GM12878 (cell line): ENCODE data around the gene C5orf15. TPM values are rescaled to one million over a fixed set of nuclear protein-coding genes. Genes with fewer than 3 reads are reported as not detected.
A peak's percentile ranks its signal among the peaks of the same experiment; 100 is the strongest.

ENCODE experiments used
- ATAC-seq: fragments of 200-7000 bp; cut with Tn5 transposase; 3 replicates; pipeline ENCODE4 v1.9.1; 2020; ENCODE audit warnings: mild to moderate bottlenecking, moderate library complexity
- BruUV-seq: library from RNA; stranded (reverse); fragments of 400-500 nt; replicated peaks from 2 replicates; lab custom pipeline; 2021; lab: Mats Ljungman, UMichigan
- CTCF ChIA-PET: fragments of 300-600 bp; sonication (Branson Sonifier 250); formaldehyde crosslinking; extraction: SDS; loops from one replicate; lab custom pipeline; 2021; ENCODE audit warnings: inconsistent platforms; lab: Yijun Ruan, JAX
- POLR2A ChIA-PET: fragments of 350-600 bp; formaldehyde crosslinking; extraction: SDS; loops from one replicate; lab custom pipeline; 2021; ENCODE audit warnings: inconsistent platforms; lab: Charles Lee
- RAD21 ChIA-PET: fragments of 300-600 bp; sonication (Branson Sonifier 250); formaldehyde crosslinking; loops from one replicate; lab custom pipeline; 2023; ENCODE audit warnings: antibody characterized with exemption; ENCODE audit not compliant: unreplicated experiment; lab: Charles Lee
- SMC1A ChIA-PET: fragments of 300-600 bp; sonication (Branson Sonifier 250); formaldehyde crosslinking; loops from one replicate; lab custom pipeline; 2023; ENCODE audit not compliant: unreplicated experiment, uncharacterized antibody; lab: Charles Lee
- DNase-seq: peaks from one replicate; pipeline ENCODE4 v3.0.0-alpha.2; 2011; ENCODE audit warnings: low read depth, low spot score
- FAIRE-seq: peaks from 3 replicates; lab custom pipeline; 2011; peaks lifted over from hg19 to GRCh38; lab: Jason Lieb, UNC
- H2AFZ ChIP-seq: 2 replicates; pipeline ENCODE4 v1.6.0; 2011; ENCODE audit warnings: low read depth, low read length, control low read depth; ENCODE audit not compliant: control insufficient read depth
- H3K27ac ChIP-seq: 2 replicates; pipeline ENCODE4 v1.5.1; 2011; ENCODE audit warnings: control low read depth; ENCODE audit not compliant: control insufficient read depth, insufficient read depth
- H3K27me3 ChIP-seq, 2 experiments: replicated peaks in 1 of 2; 2 replicates each; pipeline versions ENCODE4 v1.6.0 to v1.6.1; 2011; ENCODE audit warnings: low read length in 1 of 2; ENCODE audit not compliant: control insufficient read depth in 2 of 2, insufficient read depth in 2 of 2
- H3K36me3 ChIP-seq, 2 experiments: 2 replicates each; pipeline ENCODE4 v1.5.1; 2011; ENCODE audit warnings: low read length in 1 of 2; ENCODE audit not compliant: control insufficient read depth in 2 of 2, insufficient read depth in 2 of 2
- H3K4me1 ChIP-seq: 2 replicates; pipeline ENCODE4 v1.6.1; 2011; ENCODE audit warnings: mild to moderate bottlenecking, low read length, moderate library complexity, mixed read lengths; ENCODE audit not compliant: control insufficient read depth, insufficient read depth
- H3K4me2 ChIP-seq: 2 replicates; pipeline ENCODE4 v1.6.0; 2011; ENCODE audit warnings: control low read depth; ENCODE audit not compliant: control insufficient read depth, insufficient read depth
- H3K4me3 ChIP-seq: fragments of 200-600 bp; sonication (generic); 2 replicates; pipeline ENCODE4 v1.5.1; 2016
- H3K79me2 ChIP-seq: 2 replicates; pipeline ENCODE4 v1.6.0; 2011; ENCODE audit warnings: low read length; ENCODE audit not compliant: control insufficient read depth, insufficient read depth
- H3K9ac ChIP-seq: 2 replicates; pipeline ENCODE4 v1.8.0; 2011; ENCODE audit warnings: low read length, control low read depth, mixed read lengths; ENCODE audit not compliant: control insufficient read depth, insufficient read depth
- H3K9me3 ChIP-seq: replicated peaks from 3 replicates; pipeline ENCODE4 v1.5.1; 2011; ENCODE audit warnings: mild to moderate bottlenecking, low read length; ENCODE audit not compliant: control insufficient read depth, insufficient read depth
- H4K20me1 ChIP-seq: 2 replicates; pipeline ENCODE4 v1.6.0; 2011; ENCODE audit not compliant: control insufficient read depth, insufficient read depth
- ESRRA ChIP-seq: IDR thresholded peaks from 2 replicates; pipeline ENCODE4 v1.6.1; 2012; ENCODE audit warnings: mild to moderate bottlenecking, low read length, improper control_type of control experiment
- KDM1A ChIP-seq: fragments of 200-600 bp; sonication (generic); IDR thresholded peaks from 2 replicates; pipeline ENCODE4 v1.6.1; 2016; ENCODE audit warnings: borderline replicate concordance
- MXI1 ChIP-seq: fragments of 150-350 bp; IDR thresholded peaks from 2 replicates; pipeline ENCODE4 v1.6.1; 2011; ENCODE audit warnings: low read depth, mild to moderate bottlenecking, inconsistent platforms, low read length, improper control_type of control experiment
- NFIC ChIP-seq: IDR thresholded peaks from 2 replicates; pipeline ENCODE4 v1.6.1; 2012; ENCODE audit warnings: low read depth, mild to moderate bottlenecking, inconsistent platforms, low read length, moderate library complexity
- SREBF1 ChIP-seq: IDR thresholded peaks from 2 replicates; pipeline ENCODE4 v1.6.1; 2012; ENCODE audit warnings: mild to moderate bottlenecking, low read length
- TARDBP ChIP-seq: IDR thresholded peaks from 2 replicates; pipeline ENCODE4 v1.6.1; 2016; ENCODE audit warnings: borderline replicate concordance
- ZNF217 ChIP-seq: fragments of 450-650 bp; IDR thresholded peaks from 2 replicates; pipeline ENCODE4 v1.6.1; 2017; ENCODE audit warnings: antibody characterized with exemption, mild to moderate bottlenecking
- WGBS: methylation state at CpG from one replicate; pipeline ENCODE4 v1.1.6; 2016; ENCODE audit warnings: low lambda C conversion rate; ENCODE audit not compliant: insufficient replicate concordance, insufficient coverage; ENCODE audit errors: missing lambda C conversion rate; 5-methylcytosine and 5-hydroxymethylcytosine counted together
- in situ Hi-C: fragments of 300-500 bp; cut with MboI; formaldehyde crosslinking; loops from 9 replicates; pipeline ENCODE4 v1.14.3; 2018; ENCODE audit warnings: mixed read lengths
- intact Hi-C: fragments of 100-400 bp; cut with micrococcal nuclease; formaldehyde crosslinking; loops from one replicate; pipeline ENCODE4 v1.14.2; 2022; ENCODE audit not compliant: unreplicated experiment
- polyA plus RNA-seq, 11 experiments: library from polyadenylated mRNA; depleted of rRNA in 4 of 11; unstranded in 6 of 11; stranded (reverse) in 5 of 11; fragments of >200 nt; fragmentation: Nextera tagmentation in 4 of 11; fragmentation: Illumina TruSeq in 1 of 11; extraction: Ambion mirVana in 4 of 11; extraction: Trizol in 1 of 11; gene quantifications; 1 replicate in 1 of 11; 2 replicates in 10 of 11; pipeline versions ENCODE4 v1.2.1 to v1.2.3, GENCODE V29; 2011 to 2016; ENCODE audit warnings: inconsistent platforms in 2 of 11, missing spikeins in 2 of 11, low read depth in 1 of 11
- total RNA-seq, 4 experiments: library from RNA; depleted of rRNA in 3 of 4; stranded (reverse); fragments of >200 nt in 3 of 4; fragmentation: Illumina TruSeq in 1 of 4; extraction: Trizol in 1 of 4; gene quantifications; 2 replicates each; pipeline versions ENCODE4 v1.2.1 to v1.2.3, GENCODE V29; 2013 to 2021
- TF ChIP-seq, protein P1 (sequence below): IDR thresholded peaks from 2 replicates; pipeline ENCODE4 v1.6.1; 2012; ENCODE audit warnings: low read depth, low read length, improper control_type of control experiment
- TF ChIP-seq, protein P2 (sequence below): fragments of 450-650 bp; IDR thresholded peaks from 2 replicates; pipeline ENCODE4 v1.6.1; 2017; ENCODE audit warnings: borderline replicate concordance
- TF ChIP-seq, protein P3 (sequence below): IDR thresholded peaks from 2 replicates; pipeline ENCODE4 v1.6.1; 2011; ENCODE audit warnings: borderline replicate concordance, low read depth, mild to moderate bottlenecking, moderate library complexity, low read length; ENCODE audit not compliant: insufficient read depth, poor library complexity, severe bottlenecking
- TF ChIP-seq, protein P4 (sequence below): IDR thresholded peaks from 2 replicates; pipeline ENCODE4 v1.6.1; 2012; ENCODE audit warnings: improper control_type of control experiment, low read depth, low read length; ENCODE audit not compliant: insufficient replicate concordance

C5orf15 gene
- total and polyA plus RNA-seq, 10 of the 15 experiments (the other 5 are each of a cell fraction or from before 2014, with no cell fraction given) = 21.7 to 69.6 (median 46.0) TPM

DNA sequence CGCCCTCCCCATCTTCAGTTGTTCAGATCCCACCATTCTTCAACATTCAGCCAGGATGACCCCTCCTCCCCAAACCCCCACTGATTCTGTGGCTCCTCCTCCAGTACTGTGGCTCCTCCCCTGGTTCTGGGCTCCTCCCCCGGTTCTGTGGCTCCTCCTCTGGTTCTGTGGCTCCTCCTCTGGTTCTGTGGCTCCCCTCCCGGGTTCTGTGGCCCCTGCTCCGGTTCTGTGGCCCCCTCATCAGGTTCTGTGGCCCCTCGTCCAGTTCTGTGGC, 32.8 kb downstream of the C5orf15 start:
- Histone ChIP-seq H3K79me2 (no peaks in the 10 kb centered on the region), H4K20me1 (no peaks in the 10 kb centered on the region), H2AFZ (peak overlapping the region; percentile 3), H3K36me3 (no peaks in the 10 kb centered on the region), H3K27ac (peak overlapping the region; percentile 28), H3K27me3 (no peaks in the 10 kb centered on the region), H3K9me3 (no peaks in the 10 kb centered on the region; the same call in 2 of the 3 replicates), H3K9ac (no peak overlapping the region), H3K4me1 (peaks cover 67% of the 10 kb centered on the region), H3K4me3 (no peak overlapping the region), H3K4me2 (peak overlapping the region; percentile 37; the same call in 1 of the 2 replicates)
- TF ChIP-seq NFIC = no peak
- no peak for TF ChIP-seq MXI1
- TF ChIP-seq ZNF217 = no peak
- TF ChIP-seq ESRRA = no peak
- TF ChIP-seq, protein P1, sequence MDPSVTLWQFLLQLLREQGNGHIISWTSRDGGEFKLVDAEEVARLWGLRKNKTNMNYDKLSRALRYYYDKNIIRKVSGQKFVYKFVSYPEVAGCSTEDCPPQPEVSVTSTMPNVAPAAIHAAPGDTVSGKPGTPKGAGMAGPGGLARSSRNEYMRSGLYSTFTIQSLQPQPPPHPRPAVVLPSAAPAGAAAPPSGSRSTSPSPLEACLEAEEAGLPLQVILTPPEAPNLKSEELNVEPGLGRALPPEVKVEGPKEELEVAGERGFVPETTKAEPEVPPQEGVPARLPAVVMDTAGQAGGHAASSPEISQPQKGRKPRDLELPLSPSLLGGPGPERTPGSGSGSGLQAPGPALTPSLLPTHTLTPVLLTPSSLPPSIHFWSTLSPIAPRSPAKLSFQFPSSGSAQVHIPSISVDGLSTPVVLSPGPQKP = no peak
- TF ChIP-seq, protein P2, sequence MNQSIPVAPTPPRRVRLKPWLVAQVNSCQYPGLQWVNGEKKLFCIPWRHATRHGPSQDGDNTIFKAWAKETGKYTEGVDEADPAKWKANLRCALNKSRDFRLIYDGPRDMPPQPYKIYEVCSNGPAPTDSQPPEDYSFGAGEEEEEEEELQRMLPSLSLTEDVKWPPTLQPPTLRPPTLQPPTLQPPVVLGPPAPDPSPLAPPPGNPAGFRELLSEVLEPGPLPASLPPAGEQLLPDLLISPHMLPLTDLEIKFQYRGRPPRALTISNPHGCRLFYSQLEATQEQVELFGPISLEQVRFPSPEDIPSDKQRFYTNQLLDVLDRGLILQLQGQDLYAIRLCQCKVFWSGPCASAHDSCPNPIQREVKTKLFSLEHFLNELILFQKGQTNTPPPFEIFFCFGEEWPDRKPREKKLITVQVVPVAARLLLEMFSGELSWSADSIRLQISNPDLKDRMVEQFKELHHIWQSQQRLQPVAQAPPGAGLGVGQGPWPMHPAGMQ = no peak
- no peak for TF ChIP-seq KDM1A
- no peak for TF ChIP-seq TARDBP
- TF ChIP-seq, protein P3, sequence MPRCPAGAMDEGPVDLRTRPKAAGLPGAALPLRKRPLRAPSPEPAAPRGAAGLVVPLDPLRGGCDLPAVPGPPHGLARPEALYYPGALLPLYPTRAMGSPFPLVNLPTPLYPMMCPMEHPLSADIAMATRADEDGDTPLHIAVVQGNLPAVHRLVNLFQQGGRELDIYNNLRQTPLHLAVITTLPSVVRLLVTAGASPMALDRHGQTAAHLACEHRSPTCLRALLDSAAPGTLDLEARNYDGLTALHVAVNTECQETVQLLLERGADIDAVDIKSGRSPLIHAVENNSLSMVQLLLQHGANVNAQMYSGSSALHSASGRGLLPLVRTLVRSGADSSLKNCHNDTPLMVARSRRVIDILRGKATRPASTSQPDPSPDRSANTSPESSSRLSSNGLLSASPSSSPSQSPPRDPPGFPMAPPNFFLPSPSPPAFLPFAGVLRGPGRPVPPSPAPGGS = no peak
- TF ChIP-seq, protein P4, sequence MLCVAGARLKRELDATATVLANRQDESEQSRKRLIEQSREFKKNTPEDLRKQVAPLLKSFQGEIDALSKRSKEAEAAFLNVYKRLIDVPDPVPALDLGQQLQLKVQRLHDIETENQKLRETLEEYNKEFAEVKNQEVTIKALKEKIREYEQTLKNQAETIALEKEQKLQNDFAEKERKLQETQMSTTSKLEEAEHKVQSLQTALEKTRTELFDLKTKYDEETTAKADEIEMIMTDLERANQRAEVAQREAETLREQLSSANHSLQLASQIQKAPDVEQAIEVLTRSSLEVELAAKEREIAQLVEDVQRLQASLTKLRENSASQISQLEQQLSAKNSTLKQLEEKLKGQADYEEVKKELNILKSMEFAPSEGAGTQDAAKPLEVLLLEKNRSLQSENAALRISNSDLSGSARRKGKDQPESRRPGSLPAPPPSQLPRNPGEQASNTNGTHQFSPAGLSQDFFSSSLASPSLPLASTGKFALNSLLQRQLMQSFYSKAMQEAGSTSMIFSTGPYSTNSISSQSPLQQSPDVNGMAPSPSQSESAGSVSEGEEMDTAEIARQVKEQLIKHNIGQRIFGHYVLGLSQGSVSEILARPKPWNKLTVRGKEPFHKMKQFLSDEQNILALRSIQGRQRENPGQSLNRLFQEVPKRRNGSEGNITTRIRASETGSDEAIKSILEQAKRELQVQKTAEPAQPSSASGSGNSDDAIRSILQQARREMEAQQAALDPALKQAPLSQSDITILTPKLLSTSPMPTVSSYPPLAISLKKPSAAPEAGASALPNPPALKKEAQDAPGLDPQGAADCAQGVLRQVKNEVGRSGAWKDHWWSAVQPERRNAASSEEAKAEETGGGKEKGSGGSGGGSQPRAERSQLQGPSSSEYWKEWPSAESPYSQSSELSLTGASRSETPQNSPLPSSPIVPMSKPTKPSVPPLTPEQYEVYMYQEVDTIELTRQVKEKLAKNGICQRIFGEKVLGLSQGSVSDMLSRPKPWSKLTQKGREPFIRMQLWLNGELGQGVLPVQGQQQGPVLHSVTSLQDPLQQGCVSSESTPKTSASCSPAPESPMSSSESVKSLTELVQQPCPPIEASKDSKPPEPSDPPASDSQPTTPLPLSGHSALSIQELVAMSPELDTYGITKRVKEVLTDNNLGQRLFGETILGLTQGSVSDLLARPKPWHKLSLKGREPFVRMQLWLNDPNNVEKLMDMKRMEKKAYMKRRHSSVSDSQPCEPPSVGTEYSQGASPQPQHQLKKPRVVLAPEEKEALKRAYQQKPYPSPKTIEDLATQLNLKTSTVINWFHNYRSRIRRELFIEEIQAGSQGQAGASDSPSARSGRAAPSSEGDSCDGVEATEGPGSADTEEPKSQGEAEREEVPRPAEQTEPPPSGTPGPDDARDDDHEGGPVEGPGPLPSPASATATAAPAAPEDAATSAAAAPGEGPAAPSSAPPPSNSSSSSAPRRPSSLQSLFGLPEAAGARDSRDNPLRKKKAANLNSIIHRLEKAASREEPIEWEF = no peak
- no peak for TF ChIP-seq SREBF1
- in situ Hi-C loops (no loop called here), intact Hi-C loops (no loop called here)
- FAIRE-seq = no peak
- ATAC-seq = no peak
- POLR2A ChIA-PET = interaction anchor here (1.2 kb wide), 1 partner anchor 12 kb away, joined by 6 read pairs; no protein-coding TSS in a partner anchor
- SMC1A ChIA-PET = interaction anchor here (0.9 to 1.2 kb wide), 6 partner anchors 9 to 114 kb away, joined by 3 to 5 read pairs (median 4); no protein-coding TSS in a partner anchor
- 59% methylated on average over 5 of the region's 5 CpGs for WGBS
- no TSS peak for BruUV-seq
- no peak for DNase-seq
- CTCF ChIA-PET = interaction anchor here (1.1 to 1.7 kb wide), 4 partner anchors 9 to 104 kb away, joined by 4 to 6 read pairs (median 6); no protein-coding TSS in a partner anchor
- RAD21 ChIA-PET = interaction anchor here (1.0 to 1.3 kb wide), 4 partner anchors 8 to 68 kb away, joined by 3 to 4 read pairs (median 3); no protein-coding TSS in a partner anchor
